ENCODE data around the gene ARHGEF4. TPM values are rescaled to one million over a fixed set of nuclear protein-coding genes. Genes with fewer than 3 reads are reported as not detected.

ARHGEF4 gene
- total RNA-seq, 1 experiment from 2014 or later, result 26.6 TPM

DNA sequence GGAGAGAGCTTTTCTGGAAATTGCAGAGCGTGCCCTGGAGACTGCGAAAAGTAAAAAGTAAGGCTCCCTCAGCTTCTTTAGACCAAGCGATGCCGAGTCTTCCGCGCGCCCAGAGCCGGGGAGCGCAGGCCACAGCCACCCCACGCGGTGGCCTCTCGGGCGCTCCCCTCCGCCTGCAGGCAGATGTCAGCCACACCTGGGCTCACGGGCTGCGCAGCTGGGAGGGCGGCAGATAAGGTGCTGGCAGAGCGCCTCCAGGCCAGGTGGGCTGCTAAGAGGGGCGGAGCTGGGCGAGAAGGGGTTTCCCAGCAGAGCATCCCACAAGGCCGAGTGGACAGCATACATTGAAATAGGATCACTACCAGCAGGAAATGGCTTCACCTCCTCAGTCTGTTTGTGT lies 81.7 kb downstream of the ARHGEF4 start:
- intact Hi-C loops (cut with micrococcal nuclease), result no loop called here
- ATAC-seq (no peak), DNase-seq (ENCODE audit: low read depth, low spot score) (no peak)
- no peaks in the 10 kb centered on the region for H3K9me3 ChIP-seq (ENCODE audit: control insufficient read depth in 1 of 2, insufficient read depth in 1 of 2, low read depth in 1 of 2, low read length in 2 of 2)
- no peak overlapping the region for H3K9ac ChIP-seq (ENCODE audit: low read length)
- no peaks in the 10 kb centered on the region for H3K27me3 ChIP-seq (ENCODE audit: insufficient read depth, low read length)
- ChIA-PET RAD21 (ENCODE audit: low non-redundant PET in 1 of 2, low total read pairs in 2 of 2, uncharacterized antibody in 2 of 2, unreplicated experiment in 2 of 2) (no interaction called here), CTCF (interaction anchor here (1.2 kb wide), 1 partner anchor 121 kb away, joined by 3 read pairs; no protein-coding TSS in a partner anchor), POLR2A (no interaction called here)
- no peak overlapping the region for H3K4me2 ChIP-seq (ENCODE audit: low read length)
- H2AFZ ChIP-seq (ENCODE audit: low read depth, low read length, poor library complexity, severe bottlenecking), result no peak overlapping the region
- no TSS peak for BruUV-seq (replicated peaks)
- no peaks in the 10 kb centered on the region for H3K36me3 ChIP-seq (ENCODE audit: control insufficient read depth in 1 of 2, insufficient read depth in 2 of 2, low read length in 2 of 2)
- no peaks in the 10 kb centered on the region for H3K79me2 ChIP-seq (ENCODE audit: insufficient read depth, low read length)
- no peaks in the 10 kb centered on the region for H3K9me2 ChIP-seq (ENCODE audit: insufficient read depth)
- H4K20me1 ChIP-seq (ENCODE audit: insufficient read depth), result no peaks in the 10 kb centered on the region
- no peak overlapping the region for H3K4me3 ChIP-seq (replicated peaks in 1 of 2; ENCODE audit: low read depth in 1 of 2, low read length in 2 of 2)
- TF ChIP-seq EGR1 (IDR thresholded peaks at IDR 0.05; ENCODE audit: low read depth) (no peak), EZH2phosphoT487 (IDR thresholded peaks at IDR 0.05; ENCODE audit: borderline replicate concordance) (no peak), REST (IDR thresholded peaks at IDR 0.05; ENCODE audit: low read depth) (no peak), CEBPB (IDR thresholded peaks at IDR 0.05; ENCODE audit: low read depth) (no peak), POLR2AphosphoS5 (IDR thresholded peaks at IDR 0.05; ENCODE audit: low read depth, low read length) (no peak), SP1 (IDR thresholded peaks at IDR 0.05; ENCODE audit: low read depth) (no peak), RAD21 (IDR thresholded peaks at IDR 0.05; ENCODE audit: low read depth) (no peak), ZBTB33 (IDR thresholded peaks at IDR 0.05; ENCODE audit: extremely low read depth, insufficient replicate concordance, low read length) (no peak), POLR2A (IDR thresholded peaks at IDR 0.05; ENCODE audit: borderline replicate concordance, extremely low read depth, insufficient read depth, insufficient read length) (no peak), YY1 (IDR thresholded peaks at IDR 0.05; ENCODE audit: extremely low read depth, insufficient replicate concordance, low read depth, low read length) (no peak)
- no peak overlapping the region for H3K27ac ChIP-seq (ENCODE audit: low read depth, low read length)
- H3K4me1 ChIP-seq (ENCODE audit: control insufficient read depth in 1 of 2, insufficient read depth in 2 of 2, low read length in 2 of 2), result no peaks in the 10 kb centered on the region

Data from HCT116 (cell line).